ENCODE measurements around the gene SLC16A10.

- no peak for TF ChIP-seq CTCF (IDR thresholded peaks at IDR 0.05; ENCODE audit: low read length)
- no peak for TF ChIP-seq EZH2 (IDR thresholded peaks at IDR 0.05; ENCODE audit: borderline replicate concordance, low read length)
Observed at GRCh38 chr6:111258010-111258409, 170.7 kb downstream of the SLC16A10 start.
